Esophagus muscularis mucosa (tissue), 4 donors: ENCODE measurements around the gene HELZ. TPM values are rescaled to one million over a fixed set of nuclear protein-coding genes. Genes with fewer than 3 reads are reported as not detected.

Experiments
- DNase-seq: peaks from one replicate; pipeline ENCODE4 v3.0.0-alpha.2; 2017; ENCODE audit errors: extremely low spot score
- H3K27ac ChIP-seq, 4 donors: fragments of 200-600 bp; sonication (generic); replicated peaks in 1 of 4; 1 replicate in 3 of 4; 2 replicates in 1 of 4; pipeline ENCODE4 v1.5.1; 2016 to 2019; ENCODE audit warnings: mild to moderate bottlenecking in 1 of 4
- H3K27me3 ChIP-seq, 4 donors: fragments of 200-600 bp; sonication (generic); one replicate each; pipeline versions ENCODE4 v1.5.1 to v1.6.0; 2016 to 2019
- H3K36me3 ChIP-seq, 4 donors: fragments of 200-600 bp; sonication (generic); one replicate each; pipeline ENCODE4 v1.5.1; 2016 to 2019
- H3K4me1 ChIP-seq, 4 donors: fragments of 200-600 bp; sonication (generic); one replicate each; pipeline ENCODE4 v1.5.1; 2016 to 2019
- H3K4me3 ChIP-seq, 4 donors: fragments of 200-600 bp; sonication (generic); 1 replicate in 2 of 4; 2 replicates in 2 of 4; pipeline ENCODE4 v1.5.1; 2016 to 2019; ENCODE audit warnings: mild to moderate bottlenecking in 4 of 4, moderate library complexity in 1 of 4
- H3K9me3 ChIP-seq, 4 donors: fragments of 200-600 bp; sonication (generic); 1 replicate in 3 of 4; 2 replicates in 1 of 4; pipeline ENCODE4 v1.5.1; 2016 to 2019
- EP300 ChIP-seq: sonication (generic); formaldehyde crosslinking; IDR thresholded peaks from one replicate; pipeline ENCODE4 v1.6.1; 2017; ENCODE audit warnings: antibody characterized with exemption
- POLR2A ChIP-seq: fragments of 450-650 bp; IDR thresholded peaks from one replicate; pipeline ENCODE4 v1.6.1; 2017; ENCODE audit warnings: antibody characterized with exemption, moderate library complexity, mild to moderate bottlenecking, low read depth
- POLR2AphosphoS5 ChIP-seq, 2 donors: sonication (generic); formaldehyde crosslinking; IDR thresholded peaks; one replicate each; pipeline ENCODE4 v1.6.1; 2017; ENCODE audit warnings: antibody characterized with exemption in 2 of 2
- WGBS: methylation state at CpG from one replicate; pipeline ENCODE4 v1.1.5; 2018; 5-methylcytosine and 5-hydroxymethylcytosine counted together
- intact Hi-C: fragments of 100-400 bp; cut with DNase I; formaldehyde crosslinking; loops from one replicate; pipeline ENCODE4 v1.15.1; 2023
- total RNA-seq, 4 donors: library from RNA; depleted of rRNA; stranded (reverse); fragments of >200 nt; gene quantifications; one replicate each; pipeline versions ENCODE4 v1.1.0 to v1.2.1, GENCODE V29; 2016
- TF ChIP-seq, protein P1 (sequence below), 3 experiments: fragments of 200-600 bp in 2 of 3; fragments of 450-650 bp in 1 of 3; sonication (generic) in 2 of 3; IDR thresholded peaks; one replicate each; pipeline ENCODE4 v1.5.1; 2017 to 2019; ENCODE audit warnings: antibody characterized with exemption in 3 of 3, mild to moderate bottlenecking in 2 of 3, moderate library complexity in 1 of 3

The HELZ gene
- total RNA-seq, 4 donors from 2014 or later, result 35.0 to 62.3 (median 45.8) TPM

DNA sequence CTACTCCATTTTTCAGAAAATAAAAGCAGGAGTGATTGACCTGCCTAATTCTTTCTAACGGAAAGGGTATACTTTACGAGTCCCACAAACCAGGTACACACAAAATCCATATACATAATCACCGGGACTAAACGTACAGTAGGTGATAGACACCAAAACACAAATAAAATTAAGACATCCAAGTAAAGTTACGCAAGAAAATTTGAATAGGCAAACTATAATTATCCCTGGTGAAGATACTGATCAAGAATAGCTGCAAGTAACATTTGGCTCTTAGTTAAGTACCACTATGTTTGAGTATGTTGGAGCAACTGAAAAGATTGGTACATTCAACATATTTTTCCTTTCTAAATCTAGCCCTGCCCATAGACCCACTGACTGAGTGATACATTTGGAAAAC lies 1.7 kb downstream of the HELZ start:
- intact Hi-C loops, result loop anchor here (10.0 kb wide), 1 partner anchor 122 kb away; the partner anchor contains the start of gene PSMD12
- no peaks in the 10 kb centered on the region for H3K27me3 ChIP-seq
- H3K9me3 ChIP-seq, result no peaks in the 10 kb centered on the region
- no peak overlapping the region for H3K27ac ChIP-seq
- H3K4me1 ChIP-seq, result peaks cover 40 to 67% (median 61%) of the 10 kb centered on the region in 4 donors
- TF ChIP-seq EP300 (no peak), POLR2AphosphoS5 (IDR thresholded peaks at IDR 0.05) (no peak)
- TF ChIP-seq, protein P1, sequence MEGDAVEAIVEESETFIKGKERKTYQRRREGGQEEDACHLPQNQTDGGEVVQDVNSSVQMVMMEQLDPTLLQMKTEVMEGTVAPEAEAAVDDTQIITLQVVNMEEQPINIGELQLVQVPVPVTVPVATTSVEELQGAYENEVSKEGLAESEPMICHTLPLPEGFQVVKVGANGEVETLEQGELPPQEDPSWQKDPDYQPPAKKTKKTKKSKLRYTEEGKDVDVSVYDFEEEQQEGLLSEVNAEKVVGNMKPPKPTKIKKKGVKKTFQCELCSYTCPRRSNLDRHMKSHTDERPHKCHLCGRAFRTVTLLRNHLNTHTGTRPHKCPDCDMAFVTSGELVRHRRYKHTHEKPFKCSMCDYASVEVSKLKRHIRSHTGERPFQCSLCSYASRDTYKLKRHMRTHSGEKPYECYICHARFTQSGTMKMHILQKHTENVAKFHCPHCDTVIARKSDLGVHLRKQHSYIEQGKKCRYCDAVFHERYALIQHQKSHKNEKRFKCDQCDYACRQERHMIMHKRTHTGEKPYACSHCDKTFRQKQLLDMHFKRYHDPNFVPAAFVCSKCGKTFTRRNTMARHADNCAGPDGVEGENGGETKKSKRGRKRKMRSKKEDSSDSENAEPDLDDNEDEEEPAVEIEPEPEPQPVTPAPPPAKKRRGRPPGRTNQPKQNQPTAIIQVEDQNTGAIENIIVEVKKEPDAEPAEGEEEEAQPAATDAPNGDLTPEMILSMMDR (IDR thresholded peaks at IDR 0.05), result no peak
- H3K36me3 ChIP-seq, result peaks cover 9 to 23% (median 12%) of the 10 kb centered on the region in 4 donors
- 87% methylated on average over 5 of the region's 5 CpGs for WGBS
- no peak for DNase-seq
- H3K4me3 ChIP-seq, result peak overlapping the region; percentile 85 to 99 (median 96)

GRCh38 chr17:67241719-67242341 lies 3.2 kb downstream of the HELZ start:
- intact Hi-C loops, result loop anchor here (10.0 kb wide), 1 partner anchor 123 kb away; the partner anchor contains the start of gene PSMD12

DNA sequence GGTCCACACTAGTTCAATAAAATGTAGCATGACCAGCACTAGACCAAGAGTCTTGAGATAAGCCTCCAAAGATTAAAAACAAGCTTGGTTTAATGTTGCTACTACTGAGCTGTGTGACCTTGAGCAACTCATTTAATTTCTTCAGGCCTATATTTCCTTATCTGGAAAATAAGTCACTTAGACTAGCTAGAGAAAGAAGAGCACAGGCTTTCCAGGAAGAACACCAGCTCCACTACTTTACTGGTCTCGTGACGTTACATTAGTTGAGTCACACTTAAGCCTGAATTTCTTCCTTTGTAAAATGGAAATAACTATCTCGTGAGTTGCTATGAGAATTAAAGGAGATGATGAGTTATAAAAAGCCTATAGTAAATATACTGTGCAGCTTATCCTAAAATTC lies 5.4 kb downstream of the HELZ start:
- TF ChIP-seq POLR2A (no peak), EP300 (no peak), POLR2AphosphoS5 (IDR thresholded peaks at IDR 0.05) (no peak)
- TF ChIP-seq, protein P1 (IDR thresholded peaks at IDR 0.05), result no peak
- no peak for DNase-seq
- Histone ChIP-seq H3K9me3 (no peaks in the 10 kb centered on the region), H3K27ac (peak overlapping the region in 1 of 4 donors; percentile 18), H3K36me3 (peaks cover 25 to 58% (median 39%) of the 10 kb centered on the region in 4 donors), H3K4me1 (peaks cover 40 to 58% (median 52%) of the 10 kb centered on the region in 4 donors), H3K4me3 (no peak overlapping the region), H3K27me3 (no peaks in the 10 kb centered on the region)
- intact Hi-C loops, result no loop called here
- WGBS, result 70% methylated on average over 3 of the region's 3 CpGs

More at GRCh38 chr17:67241719-67242341, 3.2 kb downstream of the HELZ start:
- H3K27me3 ChIP-seq, result no peaks in the 10 kb centered on the region
- no peak for TF ChIP-seq EP300
- TF ChIP-seq POLR2A, result no peak
- TF ChIP-seq POLR2AphosphoS5 (IDR thresholded peaks at IDR 0.05), result no peak
- TF ChIP-seq, protein P1 (IDR thresholded peaks at IDR 0.05), result no peak
- peaks cover 15 to 38% (median 25%) of the 10 kb centered on the region in 4 donors for H3K36me3 ChIP-seq
- no peak overlapping the region for H3K4me3 ChIP-seq
- H3K4me1 ChIP-seq, result peaks cover 40 to 69% (median 61%) of the 10 kb centered on the region in 4 donors
- H3K27ac ChIP-seq, result no peak overlapping the region
- WGBS, result 91% methylated on average over 7 of the region's 7 CpGs
- no peaks in the 10 kb centered on the region for H3K9me3 ChIP-seq
- no peak for DNase-seq

DNA sequence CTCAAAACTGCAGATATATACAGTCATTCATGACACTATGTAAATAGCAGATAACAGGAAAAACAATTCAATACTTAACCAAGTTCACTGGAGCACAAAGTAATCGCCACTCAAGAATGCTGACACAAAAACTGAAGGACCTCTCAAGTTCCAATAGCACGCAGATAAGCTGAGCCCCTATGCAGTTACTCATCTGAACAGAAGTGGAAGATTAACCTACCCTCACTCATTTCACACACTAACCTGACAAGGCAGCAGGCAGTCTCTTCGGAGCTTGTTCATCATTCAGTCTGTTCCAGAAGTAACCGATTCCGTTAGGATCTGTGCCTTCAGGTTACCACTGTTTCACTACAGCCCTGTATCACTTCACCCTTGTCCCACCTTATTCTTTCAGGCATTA lies 6.0 kb downstream of the HELZ start:
- intact Hi-C loops, result no loop called here
- H3K27me3 ChIP-seq, result no peaks in the 10 kb centered on the region
- H3K4me3 ChIP-seq, result no peak overlapping the region
- peaks cover 37 to 53% (median 47%) of the 10 kb centered on the region in 4 donors for H3K4me1 ChIP-seq
- 91% methylated on average over 5 of the region's 5 CpGs for WGBS
- DNase-seq, result no peak
- no peaks in the 10 kb centered on the region for H3K9me3 ChIP-seq
- H3K36me3 ChIP-seq, result peaks cover 25 to 63% (median 44%) of the 10 kb centered on the region in 4 donors
- no peak for TF ChIP-seq POLR2A
- H3K27ac ChIP-seq, result peak overlapping the region in 1 of 4 donors; percentile 18

GRCh38 chr17:67232441-67232840 lies 12.6 kb downstream of the HELZ start:
- Histone ChIP-seq H3K4me3 (no peak overlapping the region), H3K27me3 (no peaks in the 10 kb centered on the region), H3K36me3 (peaks cover 10 to 49% (median 38%) of the 10 kb centered on the region in 4 donors), H3K27ac (no peak overlapping the region), H3K9me3 (no peaks in the 10 kb centered on the region), H3K4me1 (peaks cover 9 to 24% (median 23%) of the 10 kb centered on the region in 4 donors)
- 96% methylated on average over 2 of the region's 2 CpGs for WGBS
- no peak for DNase-seq
- intact Hi-C loops, result no loop called here
- TF ChIP-seq, protein P1 (IDR thresholded peaks at IDR 0.05), result no peak
- no peak for TF ChIP-seq POLR2A
- no peak for TF ChIP-seq EP300
- TF ChIP-seq POLR2AphosphoS5 (IDR thresholded peaks at IDR 0.05), result no peak
